HG03354 (cell line): Measurements from ENCODE around the gene PTPRG.

Experiments
- ATAC-seq: cut with Tn5 transposase; IDR thresholded peaks from one replicate; pipeline ENCODE4 v1.9.1; 2021; ENCODE audit warnings: mild to moderate bottlenecking; ENCODE audit not compliant: unreplicated experiment, poor library complexity, severe bottlenecking

The PTPRG gene

GRCh38 chr3:62164746-62165145 is 603.4 kb downstream of the PTPRG start:
- ATAC-seq, result no peak

GRCh38 chr3:62167566-62168262 is 606.3 kb downstream of the PTPRG start:
- ATAC-seq, result no peak

- no peak for ATAC-seq
Measured at GRCh38 chr3:62168356-62168755, 607.0 kb downstream of the PTPRG start.

- ATAC-seq, result no peak
Measured at GRCh38 chr3:62169906-62170660, 608.7 kb downstream of the PTPRG start.

GRCh38 chr3:62171789-62172188 is 610.4 kb downstream of the PTPRG start:
- no peak for ATAC-seq

- ATAC-seq, result no peak
Measured at GRCh38 chr3:62172199-62172598, 610.8 kb downstream of the PTPRG start.

GRCh38 chr3:62173939-62174515 is 612.7 kb downstream of the PTPRG start:
- no peak for ATAC-seq

GRCh38 chr3:62175161-62175560 is 613.8 kb downstream of the PTPRG start:
- ATAC-seq, result no peak

GRCh38 chr3:62178032-62178431 is 616.7 kb downstream of the PTPRG start:
- ATAC-seq, result no peak

- no peak for ATAC-seq
Measured at GRCh38 chr3:62178739-62179600, 617.6 kb downstream of the PTPRG start.

GRCh38 chr3:62180514-62180913 is 619.1 kb downstream of the PTPRG start:
- no peak for ATAC-seq

- ATAC-seq, result no peak
Measured at GRCh38 chr3:62183087-62183486, 621.7 kb downstream of the PTPRG start.

GRCh38 chr3:62183969-62184368 is 622.6 kb downstream of the PTPRG start:
- no peak for ATAC-seq

- ATAC-seq, result no peak
Measured at GRCh38 chr3:62184559-62184958, 623.2 kb downstream of the PTPRG start.

- no peak for ATAC-seq
Measured at GRCh38 chr3:62187022-62187431, 625.7 kb downstream of the PTPRG start.

GRCh38 chr3:62188681-62189375 is 627.5 kb downstream of the PTPRG start:
- peak; percentile 86 for ATAC-seq

GRCh38 chr3:62189376-62189698 is 628.0 kb downstream of the PTPRG start:
- no peak for ATAC-seq

GRCh38 chr3:62192891-62193290 is 631.5 kb downstream of the PTPRG start:
- ATAC-seq, result no peak

GRCh38 chr3:62193586-62194345 is 632.4 kb downstream of the PTPRG start:
- no peak for ATAC-seq
